ENCODE measurements around the gene MMS19.
A peak's percentile ranks its signal among the peaks of the same experiment; 100 is the strongest.
"Not testable (repeated sequence)": the region's sequence is repeated elsewhere in the genome, so short reads cannot be mapped to it uniquely, and the experiment has no call there.

MMS19 gene

GRCh38 chr10:97499561-97500296 is 1.5 kb upstream of the MMS19 start:
- peak in 1 of 2 experiments; percentile 37 for DNase-seq

GRCh38 chr10:97498841-97499560 is 779 bp upstream of the MMS19 start, which contains the start of gene UBTD1:
Gene UBTD1 (plus strand): TSS chr10:97498924. CDS start chr10:97499204, 280 bp downstream.
- peak; percentile 5 to 37 for DNase-seq

GRCh38 chr10:97497572-97498075 is 598 bp downstream of the MMS19 start:
- peak; percentile 37 to 78 for DNase-seq

GRCh38 chr10:97494863-97495506 is 3.2 kb downstream of the MMS19 start:
- no peak for DNase-seq

- DNase-seq: no peak
These were observed 4.1 kb downstream of the MMS19 start for GRCh38 chr10:97494151-97494550.

- DNase-seq: no peak
These were observed 7.6 kb downstream of the MMS19 start for GRCh38 chr10:97490592-97490991.

- no peak for DNase-seq
These were observed 12.5 kb downstream of the MMS19 start for GRCh38 chr10:97485647-97486281.

- no peak for DNase-seq
These were observed 14.3 kb downstream of the MMS19 start for GRCh38 chr10:97483921-97484320.

- DNase-seq: no peak
These were observed 14.7 kb downstream of the MMS19 start for GRCh38 chr10:97483506-97483905.

- DNase-seq: no peak
These were observed 15.8 kb downstream of the MMS19 start for GRCh38 chr10:97482381-97482780.

GRCh38 chr10:97481071-97481470 is 17.2 kb downstream of the MMS19 start:
- DNase-seq: no peak

- DNase-seq: no peak
These were observed 18.3 kb downstream of the MMS19 start for GRCh38 chr10:97479939-97480338.

- not testable (repeated sequence) for DNase-seq
These were observed 18.8 kb downstream of the MMS19 start for GRCh38 chr10:97479410-97479809.

- DNase-seq: no peak
These were observed 22.2 kb downstream of the MMS19 start for GRCh38 chr10:97475936-97476594.

GRCh38 chr10:97474918-97475317 is 23.3 kb downstream of the MMS19 start:
- no peak for DNase-seq

GRCh38 chr10:97468781-97469180 is 29.4 kb downstream of the MMS19 start:
- DNase-seq: not testable (repeated sequence)

- DNase-seq: peak; percentile 62 to 84
These were observed 30.1 kb downstream of the MMS19 start for GRCh38 chr10:97468162-97468561.

GRCh38 chr10:97466755-97467154 is 31.5 kb downstream of the MMS19 start:
- no peak for DNase-seq

GRCh38 chr10:97465982-97466381 is 32.2 kb downstream of the MMS19 start:
- no peak for DNase-seq

GRCh38 chr10:97464226-97464625 is 34.0 kb downstream of the MMS19 start:
- DNase-seq: no peak

GRCh38 chr10:97463363-97464132 is 34.7 kb downstream of the MMS19 start:
- DNase-seq: peak; percentile 37 to 55

- DNase-seq: no peak
These were observed 35.9 kb downstream of the MMS19 start for GRCh38 chr10:97462309-97462708.

Measured in SHP77 (cell line).